Natural killer cell (primary cell): Measurements from ENCODE around the gene TSPYL1. TPM values are rescaled to one million over a fixed set of nuclear protein-coding genes. Genes with fewer than 3 reads are reported as not detected.
A peak's percentile ranks its signal among the peaks of the same experiment; 100 is the strongest.

ENCODE experiments used
- ATAC-seq, 3 donors: fragments of 150-1000 bp in 2 of 3; fragments of 200-7000 bp in 1 of 3; cut with Tn5 transposase; 1 replicate in 1 of 3; 2 replicates in 2 of 3; pipeline ENCODE4 v1.10.0; 2021; ENCODE audit warnings: mild to moderate bottlenecking in 2 of 3, moderate library complexity in 2 of 3
- DNase-seq, 2 donors: peaks; one replicate each; pipeline versions ENCODE4 v3.0.0 to v3.0.0-alpha.2; 2013 to 2021; ENCODE audit warnings: mixed read lengths in 1 of 2
- H3K27ac ChIP-seq: one replicate; pipeline ENCODE4 v1.5.1; 2013; ENCODE audit warnings: mild to moderate bottlenecking, low read length
- H3K27me3 ChIP-seq: one replicate; pipeline ENCODE4 v1.6.1; 2013; ENCODE audit warnings: low read length; ENCODE audit not compliant: control insufficient read depth, insufficient read depth
- H3K36me3 ChIP-seq: one replicate; pipeline ENCODE4 v1.6.1; 2013; ENCODE audit warnings: low read length; ENCODE audit not compliant: control insufficient read depth, insufficient read depth
- H3K4me1 ChIP-seq: one replicate; pipeline ENCODE4 v1.6.1; 2013; ENCODE audit warnings: low read length; ENCODE audit not compliant: control insufficient read depth, insufficient read depth
- H3K4me3 ChIP-seq: one replicate; pipeline ENCODE4 v1.5.1; 2013; ENCODE audit warnings: low read length
- H3K9me3 ChIP-seq: one replicate; pipeline ENCODE4 v1.6.1; 2013; ENCODE audit warnings: low read length; ENCODE audit not compliant: control insufficient read depth, insufficient read depth
- H3K27ac Mint-ChIP-seq, 2 donors: one replicate each; pipeline ENCODE4 v1.8.0; 2022; ENCODE audit warnings: mild to moderate bottlenecking in 2 of 2, mixed read lengths in 2 of 2, moderate library complexity in 1 of 2
- H3K27me3 Mint-ChIP-seq, 2 donors: one replicate each; pipeline ENCODE4 v1.8.0; 2022; ENCODE audit warnings: low read depth in 2 of 2, mixed read lengths in 2 of 2
- H3K36me3 Mint-ChIP-seq: one replicate; pipeline ENCODE4 v1.8.0; 2022; ENCODE audit warnings: mixed read lengths
- H3K4me1 Mint-ChIP-seq, 2 donors: one replicate each; pipeline ENCODE4 v1.8.0; 2022; ENCODE audit warnings: mixed read lengths in 2 of 2
- H3K4me3 Mint-ChIP-seq: one replicate; pipeline ENCODE4 v1.8.0; 2022; ENCODE audit warnings: mild to moderate bottlenecking, moderate library complexity, mixed read lengths
- H3K9me3 Mint-ChIP-seq, 2 donors: one replicate each; pipeline ENCODE4 v1.8.0; 2022; ENCODE audit warnings: mixed read lengths in 2 of 2
- WGBS: methylation state at CpG from one replicate; pipeline ENCODE4 v1.1.7; 2013; ENCODE audit warnings: missing lambda C conversion rate; ENCODE audit not compliant: insufficient coverage; 5-methylcytosine and 5-hydroxymethylcytosine counted together
- intact Hi-C: fragments of 100-400 bp; cut with micrococcal nuclease; formaldehyde crosslinking; loops from one replicate; pipeline ENCODE4 v1.14.2; 2022
- total RNA-seq, 4 donors: library from RNA; stranded (reverse); fragments of 120-200 nt in 1 of 4; gene quantifications; one replicate each; pipeline versions ENCODE4 v1.2.3 to v1.2.4, GENCODE V29; 2013 to 2022
- TF ChIP-seq, protein P1 (sequence below): fragments of 200-600 bp; IDR thresholded peaks from one replicate; pipeline ENCODE4 v1.8.0; 2022; ENCODE audit warnings: antibody characterized with exemption

Gene TSPYL1
- total RNA-seq, 3 donors from 2014 or later (not counting 1 experiment from before 2014, with no cell fraction given): 134 to 143 (median 142) TPM

DNA sequence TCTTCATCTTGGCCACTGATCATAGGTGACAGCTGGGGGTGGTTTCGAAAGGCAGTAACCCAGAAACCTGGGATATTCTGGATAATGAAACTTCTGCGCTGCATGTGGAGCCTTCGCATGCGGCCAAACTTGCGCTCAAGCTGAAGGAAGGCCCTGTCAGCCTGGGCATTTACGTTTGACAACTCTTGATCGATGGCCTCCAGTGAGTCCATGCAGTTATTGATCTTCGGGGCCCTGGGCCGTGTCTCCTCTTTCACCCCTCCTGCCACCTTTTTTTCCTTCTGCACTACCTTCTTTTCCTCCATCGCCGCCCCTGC lies 26.6 kb downstream of the TSPYL1 start:
- Mint-ChIP-seq H3K4me1 (no peaks in the 10 kb centered on the region), H3K4me3 (no peak overlapping the region), H3K36me3 (no peaks in the 10 kb centered on the region), H3K9me3 (no peaks in the 10 kb centered on the region), H3K27me3 (no peaks in the 10 kb centered on the region), H3K27ac (no peak overlapping the region)
- WGBS: 56% methylated on average over 11 of the region's 11 CpGs
- no peak for ATAC-seq
- intact Hi-C loops: no loop called here
- peaks cover 21% of the 10 kb centered on the region for H3K4me1 ChIP-seq
- no peak for DNase-seq
- H3K27me3 ChIP-seq: no peaks in the 10 kb centered on the region
- H3K4me3 ChIP-seq: peak overlapping the region; percentile 94
- H3K9me3 ChIP-seq: no peaks in the 10 kb centered on the region
- H3K27ac ChIP-seq: peak overlapping the region; percentile 91
- TF ChIP-seq, protein P1, sequence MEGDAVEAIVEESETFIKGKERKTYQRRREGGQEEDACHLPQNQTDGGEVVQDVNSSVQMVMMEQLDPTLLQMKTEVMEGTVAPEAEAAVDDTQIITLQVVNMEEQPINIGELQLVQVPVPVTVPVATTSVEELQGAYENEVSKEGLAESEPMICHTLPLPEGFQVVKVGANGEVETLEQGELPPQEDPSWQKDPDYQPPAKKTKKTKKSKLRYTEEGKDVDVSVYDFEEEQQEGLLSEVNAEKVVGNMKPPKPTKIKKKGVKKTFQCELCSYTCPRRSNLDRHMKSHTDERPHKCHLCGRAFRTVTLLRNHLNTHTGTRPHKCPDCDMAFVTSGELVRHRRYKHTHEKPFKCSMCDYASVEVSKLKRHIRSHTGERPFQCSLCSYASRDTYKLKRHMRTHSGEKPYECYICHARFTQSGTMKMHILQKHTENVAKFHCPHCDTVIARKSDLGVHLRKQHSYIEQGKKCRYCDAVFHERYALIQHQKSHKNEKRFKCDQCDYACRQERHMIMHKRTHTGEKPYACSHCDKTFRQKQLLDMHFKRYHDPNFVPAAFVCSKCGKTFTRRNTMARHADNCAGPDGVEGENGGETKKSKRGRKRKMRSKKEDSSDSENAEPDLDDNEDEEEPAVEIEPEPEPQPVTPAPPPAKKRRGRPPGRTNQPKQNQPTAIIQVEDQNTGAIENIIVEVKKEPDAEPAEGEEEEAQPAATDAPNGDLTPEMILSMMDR: no peak
- no peaks in the 10 kb centered on the region for H3K36me3 ChIP-seq

DNA sequence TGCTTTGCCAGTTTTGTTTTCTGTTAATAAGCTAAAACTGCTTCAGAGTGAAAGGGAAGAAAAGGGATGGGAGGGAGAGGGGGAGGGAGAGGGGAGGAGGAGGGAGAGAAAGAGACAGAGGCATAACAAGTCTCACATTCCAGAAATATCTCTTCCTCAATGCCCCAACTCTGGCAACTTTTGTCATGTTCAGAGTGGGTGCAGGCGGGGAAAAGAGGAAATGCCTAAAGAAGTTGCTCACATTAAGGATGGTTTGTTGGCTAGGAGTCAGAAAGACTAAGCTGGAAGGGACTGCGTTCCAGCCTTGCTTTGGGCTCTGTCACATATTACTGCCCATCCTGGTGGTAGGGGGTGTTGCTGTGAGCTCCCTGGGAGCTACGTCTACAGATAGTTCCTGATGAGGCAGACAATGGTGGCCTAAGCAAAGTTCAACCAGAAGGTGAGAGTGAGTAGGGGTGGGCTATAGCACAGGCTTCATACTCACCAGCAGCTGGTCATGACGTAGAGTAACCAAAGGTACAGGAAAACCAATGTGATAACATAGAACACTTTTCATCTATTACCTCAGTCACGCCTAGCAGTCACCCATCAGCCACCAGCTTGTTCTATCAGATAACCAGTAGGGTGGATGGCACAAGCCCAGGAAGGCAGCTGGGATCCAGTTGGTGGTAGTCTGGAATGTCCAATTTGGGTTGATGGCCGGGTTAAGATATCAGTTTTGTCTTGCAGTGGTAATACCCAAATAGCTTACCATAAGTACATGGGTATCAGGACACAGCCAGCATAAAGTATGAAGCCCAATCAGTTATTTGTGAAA lies 28.0 kb downstream of the TSPYL1 start:
- Mint-ChIP-seq H3K27me3 (no peaks in the 10 kb centered on the region), H3K9me3 (no peaks in the 10 kb centered on the region), H3K36me3 (no peaks in the 10 kb centered on the region), H3K4me3 (peak overlapping the region; percentile 32), H3K27ac (no peak overlapping the region), H3K4me1 (no peaks in the 10 kb centered on the region)
- no peak overlapping the region for H3K27ac ChIP-seq
- ATAC-seq (no peak), DNase-seq (peak in 1 of 2 donors; percentile 19)
- WGBS: 75% methylated on average over 5 of the region's 6 CpGs
- TF ChIP-seq, protein P1: no peak
- intact Hi-C loops: no loop called here
- peaks cover 21% of the 10 kb centered on the region for H3K4me1 ChIP-seq
- no peaks in the 10 kb centered on the region for H3K36me3 ChIP-seq
- no peaks in the 10 kb centered on the region for H3K9me3 ChIP-seq
- H3K27me3 ChIP-seq: no peaks in the 10 kb centered on the region
- H3K4me3 ChIP-seq: no peak overlapping the region

DNA sequence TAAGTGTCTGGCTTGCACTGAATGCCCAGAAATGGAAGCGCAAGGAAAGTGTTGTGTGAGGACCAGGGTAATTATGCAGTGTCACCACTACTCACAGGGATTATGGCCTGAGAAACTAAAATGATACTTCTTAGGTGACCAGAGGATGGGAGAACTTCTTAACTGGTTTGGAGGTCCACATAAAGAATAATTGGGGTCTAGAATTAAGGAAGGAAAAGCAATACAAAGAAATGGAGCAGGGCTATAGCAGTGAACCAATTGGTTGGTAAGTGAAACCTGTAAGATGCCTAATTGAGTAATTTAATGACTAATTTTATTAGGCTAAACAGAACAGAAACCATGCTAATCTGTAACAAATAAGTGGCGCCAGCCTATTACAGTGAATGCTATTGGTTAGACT lies 31.2 kb downstream of the TSPYL1 start:
- Mint-ChIP-seq H3K36me3 (no peaks in the 10 kb centered on the region), H3K9me3 (no peaks in the 10 kb centered on the region), H3K4me1 (no peaks in the 10 kb centered on the region), H3K27ac (peak overlapping the region in 1 of 2 donors; percentile 3), H3K4me3 (no peak overlapping the region), H3K27me3 (no peaks in the 10 kb centered on the region)
- H3K9me3 ChIP-seq: no peaks in the 10 kb centered on the region
- H3K27ac ChIP-seq: no peak overlapping the region
- H3K27me3 ChIP-seq: no peaks in the 10 kb centered on the region
- DNase-seq (no peak), ATAC-seq (no peak)
- H3K4me3 ChIP-seq: no peak overlapping the region
- TF ChIP-seq, protein P1: no peak
- peaks cover 21% of the 10 kb centered on the region for H3K4me1 ChIP-seq
- H3K36me3 ChIP-seq: peaks cover 3% of the 10 kb centered on the region
- intact Hi-C loops: no loop called here
- WGBS: 87% methylated on average over 2 of the region's 2 CpGs

DNA sequence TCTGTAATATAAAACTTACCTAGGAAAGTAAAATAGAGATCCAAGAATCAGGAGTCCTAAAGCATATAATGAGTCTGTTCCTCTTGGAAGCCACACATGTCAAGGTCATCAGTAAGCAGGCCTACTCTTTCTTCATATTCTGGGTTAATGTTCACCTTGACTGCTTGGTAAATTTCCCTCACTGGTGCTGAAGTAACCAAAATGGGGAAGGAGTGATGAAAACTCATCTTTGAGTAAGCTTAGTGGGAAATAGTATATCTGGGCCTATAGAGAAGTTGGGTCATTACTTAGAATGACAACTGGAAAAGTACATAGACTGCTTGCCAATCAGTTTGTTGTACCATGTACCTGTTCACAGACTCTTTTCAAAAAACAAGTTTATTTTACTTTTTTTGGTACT lies 32.4 kb downstream of the TSPYL1 start:
- Mint-ChIP-seq H3K4me1 (no peaks in the 10 kb centered on the region), H3K27ac (no peak overlapping the region), H3K4me3 (no peak overlapping the region), H3K27me3 (no peaks in the 10 kb centered on the region), H3K9me3 (no peaks in the 10 kb centered on the region), H3K36me3 (no peaks in the 10 kb centered on the region)
- peaks cover 11% of the 10 kb centered on the region for H3K4me1 ChIP-seq
- DNase-seq (no peak), ATAC-seq (no peak)
- intact Hi-C loops: no loop called here
- no peaks in the 10 kb centered on the region for H3K27me3 ChIP-seq
- H3K4me3 ChIP-seq: no peak overlapping the region
- H3K9me3 ChIP-seq: no peaks in the 10 kb centered on the region
- TF ChIP-seq, protein P1: no peak
- peaks cover 3% of the 10 kb centered on the region for H3K36me3 ChIP-seq
- H3K27ac ChIP-seq: no peak overlapping the region
